Activated CD4-positive, alpha-beta T cell treated with anti-CD3 and anti-CD28 coated beads, Interleukin-2, amount 50 U/mL, for 16 hours (primary cell): ENCODE data around the gene ACAN.

Experiments
- DNase-seq: peaks from one replicate; pipeline ENCODE4 v3.0.0-alpha.2; 2020

ACAN gene

GRCh38 chr15:88802250-88802990 is 816 bp upstream of the ACAN start:
- DNase-seq, result no peak

- DNase-seq, result no peak
These were observed 320 bp upstream of the ACAN start for GRCh38 chr15:88802991-88803240.

GRCh38 chr15:88803920-88804247 is 648 bp downstream of the ACAN start:
- no peak for DNase-seq

GRCh38 chr15:88804257-88804656 is 1.0 kb downstream of the ACAN start:
- DNase-seq, result no peak

- DNase-seq, result peak; percentile 5
These were observed 2.0 kb downstream of the ACAN start for GRCh38 chr15:88805031-88805780.

- DNase-seq, result no peak
These were observed 7.2 kb downstream of the ACAN start for GRCh38 chr15:88810446-88810845.

GRCh38 chr15:88812133-88812532 is 8.9 kb downstream of the ACAN start:
- no peak for DNase-seq

- no peak for DNase-seq
These were observed 10.7 kb downstream of the ACAN start for GRCh38 chr15:88813960-88814359.

GRCh38 chr15:88814393-88814792 is 11.2 kb downstream of the ACAN start:
- no peak for DNase-seq

- DNase-seq, result no peak
These were observed 15.7 kb downstream of the ACAN start for GRCh38 chr15:88818920-88819319.

GRCh38 chr15:88821993-88822392 is 18.8 kb downstream of the ACAN start:
- no peak for DNase-seq

- DNase-seq, result no peak
These were observed 25.6 kb downstream of the ACAN start for GRCh38 chr15:88828791-88829190.

- DNase-seq, result no peak
These were observed 26.8 kb downstream of the ACAN start for GRCh38 chr15:88830016-88830415.

GRCh38 chr15:88832820-88833730 is 29.8 kb downstream of the ACAN start:
- DNase-seq, result no peak

GRCh38 chr15:88833731-88834100 is 30.5 kb downstream of the ACAN start:
- no peak for DNase-seq

GRCh38 chr15:88834211-88834812 is 31.1 kb downstream of the ACAN start:
- no peak for DNase-seq

- no peak for DNase-seq
These were observed 31.9 kb downstream of the ACAN start for GRCh38 chr15:88835119-88835518.

GRCh38 chr15:88835646-88836045 is 32.4 kb downstream of the ACAN start:
- DNase-seq, result no peak

- no peak for DNase-seq
These were observed 35.4 kb downstream of the ACAN start for GRCh38 chr15:88838667-88839066.

- no peak for DNase-seq
These were observed 35.9 kb downstream of the ACAN start for GRCh38 chr15:88839146-88839545.

GRCh38 chr15:88839961-88840360 is 36.7 kb downstream of the ACAN start:
- DNase-seq, result no peak

GRCh38 chr15:88841236-88841635 is 38.0 kb downstream of the ACAN start:
- no peak for DNase-seq

- DNase-seq, result no peak
These were observed 38.9 kb downstream of the ACAN start for GRCh38 chr15:88842156-88842555.

- DNase-seq, result no peak
These were observed 40.1 kb downstream of the ACAN start for GRCh38 chr15:88843334-88843733.
